ENCODE results near the gene LAMB4.

- TF ChIP-seq GATA2 (IDR thresholded peaks at IDR 0.05; ENCODE audit: low read depth, low read length) = no peak
- TF ChIP-seq GATA3 (IDR thresholded peaks at IDR 0.05; ENCODE audit: low read depth, low read length) = no peak
Observed at GRCh38 chr7:108073305-108074070, 56.7 kb downstream of the LAMB4 start.

Measured in SH-SY5Y (cell line).